GM12878 (cell line): ENCODE measurements around the gene CNTD1. TPM values are rescaled to one million over a fixed set of nuclear protein-coding genes. Genes with fewer than 3 reads are reported as not detected.

Experiments
- ATAC-seq: fragments of 200-7000 bp; cut with Tn5 transposase; 3 replicates; pipeline ENCODE4 v1.9.1; 2020; ENCODE audit warnings: mild to moderate bottlenecking, moderate library complexity
- BruUV-seq: library from RNA; stranded (reverse); fragments of 400-500 nt; replicated peaks from 2 replicates; lab custom pipeline; 2021; lab: Mats Ljungman, UMichigan
- CTCF ChIA-PET: fragments of 300-600 bp; sonication (Branson Sonifier 250); formaldehyde crosslinking; extraction: SDS; loops from one replicate; lab custom pipeline; 2021; ENCODE audit warnings: inconsistent platforms; lab: Yijun Ruan, JAX
- POLR2A ChIA-PET: fragments of 350-600 bp; formaldehyde crosslinking; extraction: SDS; loops from one replicate; lab custom pipeline; 2021; ENCODE audit warnings: inconsistent platforms; lab: Charles Lee
- RAD21 ChIA-PET: fragments of 300-600 bp; sonication (Branson Sonifier 250); formaldehyde crosslinking; loops from one replicate; lab custom pipeline; 2023; ENCODE audit warnings: antibody characterized with exemption; ENCODE audit not compliant: unreplicated experiment; lab: Charles Lee
- SMC1A ChIA-PET: fragments of 300-600 bp; sonication (Branson Sonifier 250); formaldehyde crosslinking; loops from one replicate; lab custom pipeline; 2023; ENCODE audit not compliant: unreplicated experiment, uncharacterized antibody; lab: Charles Lee
- DNase-seq: peaks from one replicate; pipeline ENCODE4 v3.0.0-alpha.2; 2011; ENCODE audit warnings: low read depth, low spot score
- FAIRE-seq: peaks from 3 replicates; lab custom pipeline; 2011; peaks lifted over from hg19 to GRCh38; lab: Jason Lieb, UNC
- H2AFZ ChIP-seq: 2 replicates; pipeline ENCODE4 v1.6.0; 2011; ENCODE audit warnings: low read depth, low read length, control low read depth; ENCODE audit not compliant: control insufficient read depth
- H3K27ac ChIP-seq: 2 replicates; pipeline ENCODE4 v1.5.1; 2011; ENCODE audit warnings: control low read depth; ENCODE audit not compliant: control insufficient read depth, insufficient read depth
- H3K27me3 ChIP-seq, 2 experiments: replicated peaks in 1 of 2; 2 replicates each; pipeline versions ENCODE4 v1.6.0 to v1.6.1; 2011; ENCODE audit warnings: low read length in 1 of 2; ENCODE audit not compliant: control insufficient read depth in 2 of 2, insufficient read depth in 2 of 2
- H3K36me3 ChIP-seq, 2 experiments: 2 replicates each; pipeline ENCODE4 v1.5.1; 2011; ENCODE audit warnings: low read length in 1 of 2; ENCODE audit not compliant: control insufficient read depth in 2 of 2, insufficient read depth in 2 of 2
- H3K4me1 ChIP-seq: 2 replicates; pipeline ENCODE4 v1.6.1; 2011; ENCODE audit warnings: mild to moderate bottlenecking, low read length, moderate library complexity, mixed read lengths; ENCODE audit not compliant: control insufficient read depth, insufficient read depth
- H3K4me2 ChIP-seq: 2 replicates; pipeline ENCODE4 v1.6.0; 2011; ENCODE audit warnings: control low read depth; ENCODE audit not compliant: control insufficient read depth, insufficient read depth
- H3K4me3 ChIP-seq: fragments of 200-600 bp; sonication (generic); 2 replicates; pipeline ENCODE4 v1.5.1; 2016
- H3K79me2 ChIP-seq: 2 replicates; pipeline ENCODE4 v1.6.0; 2011; ENCODE audit warnings: low read length; ENCODE audit not compliant: control insufficient read depth, insufficient read depth
- H3K9ac ChIP-seq: 2 replicates; pipeline ENCODE4 v1.8.0; 2011; ENCODE audit warnings: low read length, control low read depth, mixed read lengths; ENCODE audit not compliant: control insufficient read depth, insufficient read depth
- H3K9me3 ChIP-seq: replicated peaks from 3 replicates; pipeline ENCODE4 v1.5.1; 2011; ENCODE audit warnings: mild to moderate bottlenecking, low read length; ENCODE audit not compliant: control insufficient read depth, insufficient read depth
- H4K20me1 ChIP-seq: 2 replicates; pipeline ENCODE4 v1.6.0; 2011; ENCODE audit not compliant: control insufficient read depth, insufficient read depth
- IKZF1 ChIP-seq: fragments of 450-650 bp; conservative IDR thresholded peaks from 2 replicates; pipeline ENCODE4 v1.6.1; 2017; ENCODE audit warnings: antibody characterized with exemption, mild to moderate bottlenecking
- IRF4 ChIP-seq: IDR thresholded peaks from 2 replicates; pipeline ENCODE4 v1.6.1; 2011; ENCODE audit warnings: low read depth, low read length
- JUND ChIP-seq: IDR thresholded peaks from 2 replicates; pipeline ENCODE4 v1.6.1; 2012; ENCODE audit warnings: low read depth, mild to moderate bottlenecking, low read length, improper control_type of control experiment, moderate library complexity
- MXI1 ChIP-seq: fragments of 150-350 bp; IDR thresholded peaks from 2 replicates; pipeline ENCODE4 v1.6.1; 2011; ENCODE audit warnings: low read depth, mild to moderate bottlenecking, inconsistent platforms, low read length, improper control_type of control experiment
- NFYA ChIP-seq: IDR thresholded peaks from 2 replicates; pipeline ENCODE4 v1.6.1; 2011; ENCODE audit warnings: low read depth, mild to moderate bottlenecking, low read length, improper control_type of control experiment, borderline replicate concordance
- PAX8 ChIP-seq: fragments of 450-650 bp; IDR thresholded peaks from 2 replicates; pipeline ENCODE4 v1.6.1; 2017; ENCODE audit warnings: mild to moderate bottlenecking, moderate library complexity
- POLR2AphosphoS5 ChIP-seq: IDR thresholded peaks from 2 replicates; pipeline ENCODE4 v1.6.1; 2011; ENCODE audit warnings: mild to moderate bottlenecking, low read length, inconsistent platforms
- RBBP5 ChIP-seq: fragments of 200-600 bp; sonication (generic); conservative IDR thresholded peaks from 2 replicates; pipeline ENCODE4 v1.6.1; 2016
- YBX1 ChIP-seq: fragments of 450-650 bp; IDR thresholded peaks from 2 replicates; pipeline ENCODE4 v1.6.1; 2016; ENCODE audit warnings: antibody characterized with exemption
- YY1 ChIP-seq: IDR thresholded peaks from 2 replicates; pipeline ENCODE4 v1.6.1; 2011; ENCODE audit warnings: low read depth, mild to moderate bottlenecking, low read length
- WGBS: methylation state at CpG from one replicate; pipeline ENCODE4 v1.1.6; 2016; ENCODE audit warnings: low lambda C conversion rate; ENCODE audit not compliant: insufficient replicate concordance, insufficient coverage; ENCODE audit errors: missing lambda C conversion rate; 5-methylcytosine and 5-hydroxymethylcytosine counted together
- in situ Hi-C: fragments of 300-500 bp; cut with MboI; formaldehyde crosslinking; loops from 9 replicates; pipeline ENCODE4 v1.14.3; 2018; ENCODE audit warnings: mixed read lengths
- intact Hi-C: fragments of 100-400 bp; cut with micrococcal nuclease; formaldehyde crosslinking; loops from one replicate; pipeline ENCODE4 v1.14.2; 2022; ENCODE audit not compliant: unreplicated experiment
- polyA plus RNA-seq, 11 experiments: library from polyadenylated mRNA; depleted of rRNA in 4 of 11; unstranded in 6 of 11; stranded (reverse) in 5 of 11; fragments of >200 nt; fragmentation: Nextera tagmentation in 4 of 11; fragmentation: Illumina TruSeq in 1 of 11; extraction: Ambion mirVana in 4 of 11; extraction: Trizol in 1 of 11; gene quantifications; 1 replicate in 1 of 11; 2 replicates in 10 of 11; pipeline versions ENCODE4 v1.2.1 to v1.2.3, GENCODE V29; 2011 to 2016; ENCODE audit warnings: inconsistent platforms in 2 of 11, missing spikeins in 2 of 11, low read depth in 1 of 11
- total RNA-seq, 4 experiments: library from RNA; depleted of rRNA in 3 of 4; stranded (reverse); fragments of >200 nt in 3 of 4; fragmentation: Illumina TruSeq in 1 of 4; extraction: Trizol in 1 of 4; gene quantifications; 2 replicates each; pipeline versions ENCODE4 v1.2.1 to v1.2.3, GENCODE V29; 2013 to 2021
- TF ChIP-seq, protein P1 (sequence below): IDR thresholded peaks from 2 replicates; pipeline ENCODE4 v1.6.1; 2012; ENCODE audit warnings: mild to moderate bottlenecking, low read depth, low read length
- TF ChIP-seq, protein P2 (sequence below): fragments of 450-650 bp; formaldehyde crosslinking; IDR thresholded peaks from 2 replicates; pipeline ENCODE4 v1.5.0; 2022; ENCODE audit warnings: mild to moderate bottlenecking, missing genetic modification characterization

Gene CNTD1
- total and polyA plus RNA-seq, 10 of the 15 experiments (the other 5 are each of a cell fraction or from before 2014, with no cell fraction given): 0.06 to 1.5 (median 1.1) TPM; not detected in 4

DNA sequence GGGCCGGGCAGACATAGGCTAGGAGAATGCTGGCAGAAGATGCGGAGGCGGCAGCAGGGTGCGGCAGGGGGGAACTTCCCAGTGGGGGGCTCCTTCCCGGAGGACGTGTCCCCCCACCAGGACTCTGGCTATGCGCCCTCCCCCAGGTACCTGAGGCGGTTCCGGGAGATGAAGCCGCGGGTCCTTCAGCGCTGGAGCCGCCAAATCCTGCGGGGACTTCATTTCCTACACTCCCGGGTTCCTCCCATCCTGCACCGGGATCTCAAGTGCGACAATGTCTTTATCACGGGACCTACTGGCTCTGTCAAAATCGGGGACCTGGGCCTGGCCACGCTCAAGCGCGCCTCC, 14.9 kb upstream of the CNTD1 start:
- no TSS peak for BruUV-seq
- ATAC-seq (no peak), FAIRE-seq (no peak), DNase-seq (no peak)
- intact Hi-C loops: no loop called here
- Histone ChIP-seq H3K4me1 (no peaks in the 10 kb centered on the region), H3K9ac (no peak overlapping the region), H2AFZ (no peak overlapping the region), H4K20me1 (no peaks in the 10 kb centered on the region; the same call in 1 of the 2 replicates), H3K9me3 (no peaks in the 10 kb centered on the region; the same call in 2 of the 3 replicates), H3K4me3 (no peak overlapping the region), H3K36me3 (peaks cover 0 to 5% of the 10 kb centered on the region in 2 experiments; a peak in 2 of 4 replicates), H3K4me2 (no peak overlapping the region), H3K79me2 (no peaks in the 10 kb centered on the region), H3K27me3 (peaks cover 7 to 21% of the 10 kb centered on the region in 2 experiments), H3K27ac (no peak overlapping the region)
- POLR2A ChIA-PET: interaction anchor here (0.5 kb wide), 1 partner anchor 349 kb away, joined by 3 read pairs; no protein-coding TSS in a partner anchor
- TF ChIP-seq IKZF1 (no peak), PAX8 (no peak), MXI1 (no peak), POLR2AphosphoS5 (no peak), RBBP5 (no peak), YY1 (no peak), IRF4 (no peak), JUND (no peak), YBX1 (no peak), NFYA (no peak)
- TF ChIP-seq, protein P1, sequence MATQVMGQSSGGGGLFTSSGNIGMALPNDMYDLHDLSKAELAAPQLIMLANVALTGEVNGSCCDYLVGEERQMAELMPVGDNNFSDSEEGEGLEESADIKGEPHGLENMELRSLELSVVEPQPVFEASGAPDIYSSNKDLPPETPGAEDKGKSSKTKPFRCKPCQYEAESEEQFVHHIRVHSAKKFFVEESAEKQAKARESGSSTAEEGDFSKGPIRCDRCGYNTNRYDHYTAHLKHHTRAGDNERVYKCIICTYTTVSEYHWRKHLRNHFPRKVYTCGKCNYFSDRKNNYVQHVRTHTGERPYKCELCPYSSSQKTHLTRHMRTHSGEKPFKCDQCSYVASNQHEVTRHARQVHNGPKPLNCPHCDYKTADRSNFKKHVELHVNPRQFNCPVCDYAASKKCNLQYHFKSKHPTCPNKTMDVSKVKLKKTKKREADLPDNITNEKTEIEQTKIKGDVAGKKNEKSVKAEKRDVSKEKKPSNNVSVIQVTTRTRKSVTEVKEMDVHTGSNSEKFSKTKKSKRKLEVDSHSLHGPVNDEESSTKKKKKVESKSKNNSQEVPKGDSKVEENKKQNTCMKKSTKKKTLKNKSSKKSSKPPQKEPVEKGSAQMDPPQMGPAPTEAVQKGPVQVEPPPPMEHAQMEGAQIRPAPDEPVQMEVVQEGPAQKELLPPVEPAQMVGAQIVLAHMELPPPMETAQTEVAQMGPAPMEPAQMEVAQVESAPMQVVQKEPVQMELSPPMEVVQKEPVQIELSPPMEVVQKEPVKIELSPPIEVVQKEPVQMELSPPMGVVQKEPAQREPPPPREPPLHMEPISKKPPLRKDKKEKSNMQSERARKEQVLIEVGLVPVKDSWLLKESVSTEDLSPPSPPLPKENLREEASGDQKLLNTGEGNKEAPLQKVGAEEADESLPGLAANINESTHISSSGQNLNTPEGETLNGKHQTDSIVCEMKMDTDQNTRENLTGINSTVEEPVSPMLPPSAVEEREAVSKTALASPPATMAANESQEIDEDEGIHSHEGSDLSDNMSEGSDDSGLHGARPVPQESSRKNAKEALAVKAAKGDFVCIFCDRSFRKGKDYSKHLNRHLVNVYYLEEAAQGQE: no peak
- TF ChIP-seq, protein P2, sequence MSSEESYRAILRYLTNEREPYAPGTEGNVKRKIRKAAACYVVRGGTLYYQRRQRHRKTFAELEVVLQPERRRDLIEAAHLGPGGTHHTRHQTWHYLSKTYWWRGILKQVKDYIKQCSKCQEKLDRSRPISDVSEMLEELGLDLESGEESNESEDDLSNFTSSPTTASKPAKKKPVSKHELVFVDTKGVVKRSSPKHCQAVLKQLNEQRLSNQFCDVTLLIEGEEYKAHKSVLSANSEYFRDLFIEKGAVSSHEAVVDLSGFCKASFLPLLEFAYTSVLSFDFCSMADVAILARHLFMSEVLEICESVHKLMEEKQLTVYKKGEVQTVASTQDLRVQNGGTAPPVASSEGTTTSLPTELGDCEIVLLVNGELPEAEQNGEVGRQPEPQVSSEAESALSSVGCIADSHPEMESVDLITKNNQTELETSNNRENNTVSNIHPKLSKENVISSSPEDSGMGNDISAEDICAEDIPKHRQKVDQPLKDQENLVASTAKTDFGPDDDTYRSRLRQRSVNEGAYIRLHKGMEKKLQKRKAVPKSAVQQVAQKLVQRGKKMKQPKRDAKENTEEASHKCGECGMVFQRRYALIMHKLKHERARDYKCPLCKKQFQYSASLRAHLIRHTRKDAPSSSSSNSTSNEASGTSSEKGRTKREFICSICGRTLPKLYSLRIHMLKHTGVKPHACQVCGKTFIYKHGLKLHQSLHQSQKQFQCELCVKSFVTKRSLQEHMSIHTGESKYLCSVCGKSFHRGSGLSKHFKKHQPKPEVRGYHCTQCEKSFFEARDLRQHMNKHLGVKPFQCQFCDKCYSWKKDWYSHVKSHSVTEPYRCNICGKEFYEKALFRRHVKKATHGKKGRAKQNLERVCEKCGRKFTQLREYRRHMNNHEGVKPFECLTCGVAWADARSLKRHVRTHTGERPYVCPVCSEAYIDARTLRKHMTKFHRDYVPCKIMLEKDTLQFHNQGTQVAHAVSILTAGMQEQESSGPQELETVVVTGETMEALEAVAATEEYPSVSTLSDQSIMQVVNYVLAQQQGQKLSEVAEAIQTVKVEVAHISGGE (CRISPR knock-in tag): no peak
- RAD21 ChIA-PET: no interaction called here
- 46% methylated on average over 21 of the region's 22 CpGs for WGBS
- CTCF ChIA-PET: no interaction called here
- in situ Hi-C loops: no loop called here
- SMC1A ChIA-PET: no interaction called here
